Hematopoietic multipotent progenitor cell treated with erythropoietin and hydrocortisone succinate and interleukin-3 and kit ligand, for 8 days (in vitro differentiated cells): ENCODE measurements around the gene UCHL5.

Experiments used
- DNase-seq: peaks from one replicate; pipeline ENCODE4 v3.0.0-alpha.2; 2015

The UCHL5 gene

GRCh38 chr1:193059282-193060114, at the start of gene UCHL5, which contains the start of gene RO60:
TSS of gene UCHL5 (minus strand) at chr1:193059360. CDS start at chr1:193059260, 100 bp downstream.
TSS of gene RO60 (plus strand) at chr1:193059612. CDS start at chr1:193069055, 9,443 bp downstream.
- DNase-seq = peak; percentile 99

DNA sequence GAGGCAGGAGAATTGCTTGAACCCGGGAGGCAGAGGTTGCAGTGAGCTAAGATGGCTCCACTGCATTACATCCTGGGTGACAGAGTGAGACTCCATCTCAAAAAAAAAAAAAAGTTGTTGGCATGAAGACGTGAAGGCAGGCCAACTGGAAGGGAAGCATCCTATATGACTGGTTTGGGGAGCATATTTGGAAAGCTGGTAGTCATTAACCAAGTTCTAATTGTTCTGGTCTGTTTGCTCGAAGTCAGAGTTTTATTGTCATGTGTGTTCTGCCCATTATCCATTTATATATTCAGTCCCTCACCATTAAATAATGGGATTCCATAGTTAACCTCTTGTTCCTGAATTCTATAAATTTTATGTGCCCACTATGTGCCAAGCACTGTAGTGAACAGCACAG, 49.3 kb upstream of the UCHL5 start:
- DNase-seq = no peak

DNA sequence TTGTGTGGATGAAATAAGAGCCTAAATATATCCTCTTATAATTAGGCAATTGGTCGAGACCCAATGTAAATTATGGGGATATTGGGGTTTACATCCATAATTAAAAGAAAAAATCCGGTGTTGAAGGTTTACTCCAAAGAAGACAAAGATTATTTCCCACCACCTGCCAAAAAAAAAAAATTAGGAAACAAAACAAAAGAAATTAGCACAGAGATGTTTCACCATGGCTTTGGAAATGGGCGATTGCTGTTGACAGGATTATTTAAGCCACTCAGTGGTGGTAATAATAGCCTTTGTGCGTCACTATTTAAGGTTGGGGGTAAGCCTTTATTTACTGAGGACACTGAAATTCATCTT, 46.6 kb upstream of the UCHL5 start:
- no peak for DNase-seq

- DNase-seq = peak; percentile 93
These were observed 46.0 kb upstream of the UCHL5 start, which contains the start of gene GLRX2 for GRCh38 chr1:193104907-193105820. TSS of gene GLRX2 (minus strand) at chr1:193105414. CDS start at chr1:193105382, 32 bp downstream.

DNA sequence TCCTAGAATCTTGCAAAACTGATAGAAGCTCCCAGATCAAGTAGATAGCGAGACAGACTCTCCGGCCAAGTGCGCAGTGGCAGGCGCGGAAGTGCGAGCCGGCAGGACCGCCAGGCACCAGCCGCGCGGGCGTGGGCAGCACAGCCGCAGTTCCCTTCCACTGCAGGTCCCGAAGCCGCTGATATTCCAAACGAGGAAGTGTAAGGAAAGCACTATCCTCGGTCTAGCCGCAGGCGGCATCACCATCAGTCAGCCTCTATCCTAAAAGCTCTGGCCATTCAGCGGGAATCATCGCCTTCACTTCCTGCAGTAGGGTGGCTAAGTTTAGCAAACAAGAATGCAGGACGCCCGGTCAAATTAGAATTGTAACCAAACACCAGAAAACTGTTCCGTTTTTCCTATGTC, 45.3 kb upstream of the UCHL5 start:
- DNase-seq = peak; percentile 48

GRCh38 chr1:193103759-193104501, 44.8 kb upstream of the UCHL5 start:
- peak; percentile 18 for DNase-seq

- no peak for DNase-seq
These were observed 43.5 kb upstream of the UCHL5 start for GRCh38 chr1:193102662-193103061.

GRCh38 chr1:193094112-193094511, 35.0 kb upstream of the UCHL5 start:
- DNase-seq = no peak

DNA sequence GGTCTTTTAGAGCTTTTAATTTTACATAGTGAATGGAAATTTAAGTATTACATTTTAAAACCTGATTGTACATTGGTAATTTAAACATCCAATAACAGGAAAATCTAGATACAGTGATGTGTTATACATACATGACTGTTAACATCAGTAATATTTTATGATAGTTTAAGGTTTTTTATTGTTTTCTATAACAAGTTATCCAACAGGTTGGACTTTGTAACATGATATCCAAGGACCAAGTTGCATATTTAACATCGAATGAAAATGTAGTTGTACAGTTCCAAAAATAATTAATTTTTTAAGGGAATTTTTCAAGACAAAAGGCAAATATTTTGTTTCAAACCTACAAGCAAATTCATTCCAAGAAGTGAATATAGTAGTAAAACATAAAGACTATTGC, 31.7 kb upstream of the UCHL5 start:
- DNase-seq = no peak

- no peak for DNase-seq
These were observed 28.7 kb upstream of the UCHL5 start for GRCh38 chr1:193087893-193088292.

- no peak for DNase-seq
These were observed 27.2 kb upstream of the UCHL5 start for GRCh38 chr1:193086342-193086741.

- DNase-seq = no peak
These were observed 26.1 kb upstream of the UCHL5 start for GRCh38 chr1:193085263-193085662.

- DNase-seq = no peak
These were observed 24.4 kb upstream of the UCHL5 start for GRCh38 chr1:193083365-193084088.

GRCh38 chr1:193079187-193079586, 20.0 kb upstream of the UCHL5 start:
- peak; percentile 67 for DNase-seq

GRCh38 chr1:193077991-193078390, 18.8 kb upstream of the UCHL5 start:
- DNase-seq = no peak

GRCh38 chr1:193070942-193071341, 11.8 kb upstream of the UCHL5 start:
- DNase-seq = peak; percentile 54

- peak; percentile 55 for DNase-seq
These were observed 11.2 kb upstream of the UCHL5 start for GRCh38 chr1:193070386-193070753.

- peak; percentile 71 for DNase-seq
These were observed 10.7 kb upstream of the UCHL5 start for GRCh38 chr1:193069748-193070385.

DNA sequence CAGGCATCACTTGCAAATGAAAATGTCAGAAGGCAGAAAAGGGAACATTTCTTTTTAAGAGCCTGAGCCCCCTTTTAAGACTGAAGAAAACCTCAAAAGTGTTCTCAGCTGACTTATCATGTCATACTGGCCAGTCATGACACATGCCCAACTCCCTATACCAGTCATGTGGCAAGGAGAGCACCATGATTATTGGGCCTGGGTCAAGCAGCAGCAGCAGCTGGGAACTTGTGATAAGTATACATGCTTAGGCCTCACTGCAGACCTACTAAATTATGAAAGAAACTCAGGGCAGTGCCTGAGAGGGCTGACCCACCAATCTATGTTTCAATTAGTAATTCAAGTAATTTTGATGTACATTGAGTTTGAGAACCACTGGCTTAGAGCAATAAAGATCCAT, 8.9 kb upstream of the UCHL5 start:
- DNase-seq = peak; percentile 94

GRCh38 chr1:193066606-193067005, 7.4 kb upstream of the UCHL5 start:
- no peak for DNase-seq

- no peak for DNase-seq
These were observed 6.8 kb upstream of the UCHL5 start for GRCh38 chr1:193065954-193066353.
